HepG2 (cell line): ENCODE data around the gene TMEM184B. TPM values are rescaled to one million over a fixed set of nuclear protein-coding genes. Genes with fewer than 3 reads are reported as not detected.
A peak's percentile ranks its signal among the peaks of the same experiment; 100 is the strongest.

Experiments used
- ERF ChIP-seq: IDR thresholded peaks from 2 replicates; pipeline ENCODE4 v1.6.1; 2018; ENCODE audit warnings: missing biosample characterization, missing genetic modification reagents
- FOXA3 ChIP-seq: IDR thresholded peaks from 2 replicates; pipeline ENCODE4 v1.6.1; 2016; ENCODE audit warnings: missing genetic modification reagents, missing compliant biosample characterization
- FOXO1 ChIP-seq: sonication (generic); formaldehyde crosslinking; IDR thresholded peaks from 2 replicates; pipeline ENCODE4 v1.4.0; 2020; ENCODE audit warnings: missing genetic modification reagents
- FOXP1 ChIP-seq, 2 experiments: fragments of 450-650 bp in 1 of 2; IDR thresholded peaks; 2 replicates each; pipeline ENCODE4 v1.6.1; 2017 to 2018; ENCODE audit warnings: antibody characterized with exemption in 1 of 2
- MED1 ChIP-seq: sonication (generic); formaldehyde crosslinking; IDR thresholded peaks from 2 replicates; pipeline ENCODE4 v1.4.0; 2020; ENCODE audit warnings: missing genetic modification reagents
- MYC ChIP-seq: sonication (generic); formaldehyde crosslinking; IDR thresholded peaks from 2 replicates; pipeline ENCODE4 v1.9.0; 2021; ENCODE audit warnings: missing genetic modification reagents, borderline replicate concordance
- NCOA5 ChIP-seq: sonication (generic); formaldehyde crosslinking; IDR thresholded peaks from 2 replicates; pipeline ENCODE4 v1.4.0; 2020; ENCODE audit warnings: missing genetic modification reagents
- SOX6 ChIP-seq, 2 experiments: fragments of 450-650 bp in 1 of 2; sonication (generic) in 1 of 2; formaldehyde crosslinking in 1 of 2; IDR thresholded peaks; 2 replicates each; pipeline versions ENCODE4 v1.4.0 to v1.6.1; 2017 to 2020; ENCODE audit warnings: antibody characterized with exemption in 1 of 2, mild to moderate bottlenecking in 1 of 2, missing genetic modification reagents in 1 of 2
- TAF15 ChIP-seq: fragments of 200-400 bp; formaldehyde crosslinking; IDR thresholded peaks from one replicate; pipeline ENCODE4 v1.6.1; 2018; ENCODE audit warnings: mild to moderate bottlenecking, low read depth, low read length; ENCODE audit not compliant: poor library complexity, severe bottlenecking
- TMF1 ChIP-seq: sonication (generic); formaldehyde crosslinking; IDR thresholded peaks from 2 replicates; pipeline ENCODE4 v1.8.1; 2022; ENCODE audit warnings: low read depth, missing genetic modification reagents
- WIZ ChIP-seq: sonication (generic); formaldehyde crosslinking; IDR thresholded peaks from 2 replicates; pipeline ENCODE4 v1.5.1; 2020; ENCODE audit warnings: mild to moderate bottlenecking, missing genetic modification reagents
- ZKSCAN8 ChIP-seq: IDR thresholded peaks from 2 replicates; pipeline ENCODE4 v1.6.1; 2016; ENCODE audit warnings: borderline replicate concordance, missing genetic modification reagents, missing compliant biosample characterization
- ZNF780A ChIP-seq: sonication (generic); formaldehyde crosslinking; IDR thresholded peaks from 2 replicates; pipeline ENCODE4 v1.8.0; 2022; ENCODE audit warnings: mild to moderate bottlenecking, missing genetic modification reagents, moderate library complexity
- polyA plus RNA-seq, 8 experiments: library from polyadenylated mRNA; depleted of rRNA in 3 of 8; stranded (reverse) in 7 of 8; unstranded in 1 of 8; fragments of >200 nt; fragmentation: Illumina TruSeq in 4 of 8; extraction: Trizol in 4 of 8; gene quantifications; 2 replicates each; pipeline versions ENCODE4 v1.2.1 to v1.2.3, GENCODE V29; 2011 to 2016; ENCODE audit warnings: low read depth in 4 of 8, missing spikeins in 1 of 8, mixed read lengths in 1 of 8; ENCODE audit not compliant: insufficient read depth in 1 of 8
- total RNA-seq, 5 experiments: library from RNA; depleted of rRNA; stranded (reverse); fragments of >200 nt; fragmentation: Illumina TruSeq; extraction: Trizol; gene quantifications; 2 replicates each; pipeline ENCODE4 v1.2.3, GENCODE V29; 2016; ENCODE audit warnings: low read depth in 1 of 5
- TF ChIP-seq, protein P1 (sequence below): IDR thresholded peaks from 2 replicates; pipeline ENCODE4 v1.6.1; 2016
- TF ChIP-seq, protein P2 (sequence below), 2 experiments: sonication (generic) in 1 of 2; formaldehyde crosslinking in 1 of 2; IDR thresholded peaks; 2 replicates each; pipeline versions ENCODE4 v1.4.0 to v1.6.1; 2018 to 2020; ENCODE audit warnings: missing genetic modification reagents in 2 of 2, borderline replicate concordance in 1 of 2, low read depth in 1 of 2, mild to moderate bottlenecking in 1 of 2, missing biosample characterization in 1 of 2
- TF ChIP-seq, protein P3 (sequence below): IDR thresholded peaks from 2 replicates; pipeline ENCODE4 v1.6.1; 2016; ENCODE audit warnings: control low read depth
- TF ChIP-seq, protein P4 (sequence below): sonication (generic); formaldehyde crosslinking; IDR thresholded peaks from 2 replicates; pipeline ENCODE4 v1.5.1; 2020; ENCODE audit warnings: mild to moderate bottlenecking, moderate library complexity, missing genetic modification reagents
- TF ChIP-seq, protein P5 (sequence below): IDR thresholded peaks from 2 replicates; pipeline ENCODE4 v1.4.0; 2020; ENCODE audit warnings: mild to moderate bottlenecking, missing genetic modification reagents

TMEM184B gene
- total and polyA plus RNA-seq, 2 of the 13 experiments (the other 11 are each of a cell fraction or from before 2014, with no cell fraction given) = 15.9 to 16.0 TPM

DNA sequence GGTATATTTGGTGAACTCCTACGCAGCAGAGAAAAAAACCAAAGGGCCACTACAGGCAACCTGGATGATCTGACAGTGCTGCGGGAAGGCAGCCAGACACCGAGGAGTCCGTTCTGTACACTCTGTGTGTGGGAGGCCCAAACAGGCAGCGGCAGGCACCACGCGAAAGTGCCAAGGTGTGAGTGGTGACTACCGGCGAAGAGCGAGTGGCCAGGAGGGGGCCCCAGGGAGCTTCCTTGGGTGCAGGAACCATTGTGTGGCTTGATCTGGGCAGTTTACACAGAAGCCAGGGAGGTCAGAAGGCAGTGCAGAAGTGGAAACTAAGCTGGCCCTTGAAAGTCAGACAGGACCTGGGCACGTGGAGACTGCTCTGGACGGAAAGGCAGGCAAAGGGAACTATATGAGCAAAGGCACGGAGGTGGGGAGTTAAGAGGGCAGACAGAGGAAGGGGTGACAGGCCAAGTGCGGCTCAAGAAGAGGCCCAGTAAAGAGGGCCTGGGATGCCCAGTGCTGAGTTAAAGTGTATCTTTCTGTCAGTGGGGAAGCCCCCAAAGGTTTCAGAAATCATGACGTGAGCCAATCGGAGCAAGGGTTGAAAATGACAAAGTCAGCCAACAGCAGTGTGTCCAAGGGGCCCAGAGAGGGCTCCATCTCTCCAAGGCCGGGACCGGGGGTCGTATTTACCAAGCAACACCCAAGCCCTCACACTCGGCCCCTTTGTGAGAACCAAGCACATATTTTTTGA lies 10.6 kb downstream of the TMEM184B start (continued):
- TF ChIP-seq, protein P1, sequence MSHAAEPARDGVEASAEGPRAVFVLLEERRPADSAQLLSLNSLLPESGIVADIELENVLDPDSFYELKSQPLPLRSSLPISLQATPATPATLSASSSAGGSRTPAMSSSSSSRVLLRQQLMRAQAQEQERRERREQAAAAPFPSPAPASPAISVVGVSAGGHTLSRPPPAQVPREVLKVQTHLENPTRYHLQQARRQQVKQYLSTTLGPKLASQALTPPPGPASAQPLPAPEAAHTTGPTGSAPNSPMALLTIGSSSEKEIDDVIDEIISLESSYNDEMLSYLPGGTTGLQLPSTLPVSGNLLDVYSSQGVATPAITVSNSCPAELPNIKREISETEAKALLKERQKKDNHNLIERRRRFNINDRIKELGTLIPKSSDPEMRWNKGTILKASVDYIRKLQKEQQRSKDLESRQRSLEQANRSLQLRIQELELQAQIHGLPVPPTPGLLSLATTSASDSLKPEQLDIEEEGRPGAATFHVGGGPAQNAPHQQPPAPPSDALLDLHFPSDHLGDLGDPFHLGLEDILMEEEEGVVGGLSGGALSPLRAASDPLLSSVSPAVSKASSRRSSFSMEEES = peak; percentile 51; the same call in 1 of the 2 replicates
- TF ChIP-seq, protein P2, sequence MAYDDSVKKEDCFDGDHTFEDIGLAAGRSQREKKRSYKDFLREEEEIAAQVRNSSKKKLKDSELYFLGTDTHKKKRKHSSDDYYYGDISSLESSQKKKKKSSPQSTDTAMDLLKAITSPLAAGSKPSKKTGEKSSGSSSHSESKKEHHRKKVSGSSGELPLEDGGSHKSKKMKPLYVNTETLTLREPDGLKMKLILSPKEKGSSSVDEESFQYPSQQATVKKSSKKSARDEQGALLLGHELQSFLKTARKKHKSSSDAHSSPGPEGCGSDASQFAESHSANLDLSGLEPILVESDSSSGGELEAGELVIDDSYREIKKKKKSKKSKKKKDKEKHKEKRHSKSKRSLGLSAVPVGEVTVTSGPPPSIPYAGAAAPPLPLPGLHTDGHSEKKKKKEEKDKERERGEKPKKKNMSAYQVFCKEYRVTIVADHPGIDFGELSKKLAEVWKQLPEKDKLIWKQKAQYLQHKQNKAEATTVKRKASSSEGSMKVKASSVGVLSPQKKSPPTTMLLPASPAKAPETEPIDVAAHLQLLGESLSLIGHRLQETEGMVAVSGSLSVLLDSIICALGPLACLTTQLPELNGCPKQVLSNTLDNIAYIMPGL (CRISPR knock-in tag; IDR thresholded peaks at IDR 0.05; ENCODE audit: borderline replicate concordance in 1 of 2, low read depth in 1 of 2) = peak; percentile 61 to 72; a peak in 3 of 4 replicates
- TF ChIP-seq ZNF780A (CRISPR knock-in tag) (no peak), ERF (CRISPR knock-in tag) (peak; percentile 44; the same call in 1 of the 2 replicates), FOXP1 (IDR thresholded peaks at IDR 0.05) (no peak), FOXP1 (CRISPR knock-in tag; IDR thresholded peaks at IDR 0.05) (0 out of 2 replicates have a peak, but pooled peaks have one; percentile 5), WIZ (CRISPR knock-in tag) (peak; percentile 34; the same call in 1 of the 2 replicates), FOXA3 (CRISPR knock-in tag) (peak; percentile 44; the same call in 1 of the 2 replicates), MED1 (CRISPR knock-in tag) (peak; percentile 47), TAF15 (no peak), SOX6 (IDR thresholded peaks at IDR 0.05) (no peak), SOX6 (CRISPR knock-in tag; IDR thresholded peaks at IDR 0.05) (peak; percentile 40; the same call in 1 of the 2 replicates), ZKSCAN8 (CRISPR knock-in tag) (peak; percentile 60; the same call in 1 of the 2 replicates), TMF1 (CRISPR knock-in tag) (0 out of 2 replicates have a peak, but pooled peaks have one; percentile 36), MYC (CRISPR knock-in tag) (peak; percentile 39; the same call in 1 of the 2 replicates), FOXO1 (CRISPR knock-in tag) (peak; percentile 10; the same call in 1 of the 2 replicates), NCOA5 (CRISPR knock-in tag) (no peak)
- TF ChIP-seq, protein P3, sequence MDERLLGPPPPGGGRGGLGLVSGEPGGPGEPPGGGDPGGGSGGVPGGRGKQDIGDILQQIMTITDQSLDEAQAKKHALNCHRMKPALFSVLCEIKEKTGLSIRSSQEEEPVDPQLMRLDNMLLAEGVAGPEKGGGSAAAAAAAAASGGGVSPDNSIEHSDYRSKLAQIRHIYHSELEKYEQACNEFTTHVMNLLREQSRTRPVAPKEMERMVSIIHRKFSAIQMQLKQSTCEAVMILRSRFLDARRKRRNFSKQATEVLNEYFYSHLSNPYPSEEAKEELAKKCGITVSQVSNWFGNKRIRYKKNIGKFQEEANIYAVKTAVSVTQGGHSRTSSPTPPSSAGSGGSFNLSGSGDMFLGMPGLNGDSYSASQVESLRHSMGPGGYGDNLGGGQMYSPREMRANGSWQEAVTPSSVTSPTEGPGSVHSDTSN (CRISPR knock-in tag) = no peak
- TF ChIP-seq, protein P4, sequence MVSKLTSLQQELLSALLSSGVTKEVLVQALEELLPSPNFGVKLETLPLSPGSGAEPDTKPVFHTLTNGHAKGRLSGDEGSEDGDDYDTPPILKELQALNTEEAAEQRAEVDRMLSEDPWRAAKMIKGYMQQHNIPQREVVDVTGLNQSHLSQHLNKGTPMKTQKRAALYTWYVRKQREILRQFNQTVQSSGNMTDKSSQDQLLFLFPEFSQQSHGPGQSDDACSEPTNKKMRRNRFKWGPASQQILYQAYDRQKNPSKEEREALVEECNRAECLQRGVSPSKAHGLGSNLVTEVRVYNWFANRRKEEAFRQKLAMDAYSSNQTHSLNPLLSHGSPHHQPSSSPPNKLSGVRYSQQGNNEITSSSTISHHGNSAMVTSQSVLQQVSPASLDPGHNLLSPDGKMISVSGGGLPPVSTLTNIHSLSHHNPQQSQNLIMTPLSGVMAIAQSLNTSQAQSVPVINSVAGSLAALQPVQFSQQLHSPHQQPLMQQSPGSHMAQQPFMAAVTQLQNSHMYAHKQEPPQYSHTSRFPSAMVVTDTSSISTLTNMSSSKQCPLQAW (CRISPR knock-in tag) = peak; percentile 65
- TF ChIP-seq, protein P5, sequence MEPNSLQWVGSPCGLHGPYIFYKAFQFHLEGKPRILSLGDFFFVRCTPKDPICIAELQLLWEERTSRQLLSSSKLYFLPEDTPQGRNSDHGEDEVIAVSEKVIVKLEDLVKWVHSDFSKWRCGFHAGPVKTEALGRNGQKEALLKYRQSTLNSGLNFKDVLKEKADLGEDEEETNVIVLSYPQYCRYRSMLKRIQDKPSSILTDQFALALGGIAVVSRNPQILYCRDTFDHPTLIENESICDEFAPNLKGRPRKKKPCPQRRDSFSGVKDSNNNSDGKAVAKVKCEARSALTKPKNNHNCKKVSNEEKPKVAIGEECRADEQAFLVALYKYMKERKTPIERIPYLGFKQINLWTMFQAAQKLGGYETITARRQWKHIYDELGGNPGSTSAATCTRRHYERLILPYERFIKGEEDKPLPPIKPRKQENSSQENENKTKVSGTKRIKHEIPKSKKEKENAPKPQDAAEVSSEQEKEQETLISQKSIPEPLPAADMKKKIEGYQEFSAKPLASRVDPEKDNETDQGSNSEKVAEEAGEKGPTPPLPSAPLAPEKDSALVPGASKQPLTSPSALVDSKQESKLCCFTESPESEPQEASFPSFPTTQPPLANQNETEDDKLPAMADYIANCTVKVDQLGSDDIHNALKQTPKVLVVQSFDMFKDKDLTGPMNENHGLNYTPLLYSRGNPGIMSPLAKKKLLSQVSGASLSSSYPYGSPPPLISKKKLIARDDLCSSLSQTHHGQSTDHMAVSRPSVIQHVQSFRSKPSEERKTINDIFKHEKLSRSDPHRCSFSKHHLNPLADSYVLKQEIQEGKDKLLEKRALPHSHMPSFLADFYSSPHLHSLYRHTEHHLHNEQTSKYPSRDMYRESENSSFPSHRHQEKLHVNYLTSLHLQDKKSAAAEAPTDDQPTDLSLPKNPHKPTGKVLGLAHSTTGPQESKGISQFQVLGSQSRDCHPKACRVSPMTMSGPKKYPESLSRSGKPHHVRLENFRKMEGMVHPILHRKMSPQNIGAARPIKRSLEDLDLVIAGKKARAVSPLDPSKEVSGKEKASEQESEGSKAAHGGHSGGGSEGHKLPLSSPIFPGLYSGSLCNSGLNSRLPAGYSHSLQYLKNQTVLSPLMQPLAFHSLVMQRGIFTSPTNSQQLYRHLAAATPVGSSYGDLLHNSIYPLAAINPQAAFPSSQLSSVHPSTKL (CRISPR knock-in tag) = peak; percentile 44
